H4 (cell line): ENCODE measurements around the gene BCAS4. TPM values are rescaled to one million over a fixed set of nuclear protein-coding genes. Genes with fewer than 3 reads are reported as not detected.
"Not testable (repeated sequence)": the region's sequence is repeated elsewhere in the genome, so short reads cannot be mapped to it uniquely, and the experiment has no call there.

Experiments used
- DNase-seq: peaks from one replicate; pipeline ENCODE4 v3.0.0-alpha.2; 2015; ENCODE audit warnings: low spot score
- total RNA-seq: library from RNA; depleted of rRNA; stranded (reverse); fragments of >200 nt; shearing (Covaris generic); gene quantifications from 2 replicates; pipeline ENCODE4 v1.2.3, GENCODE V29; 2014

The BCAS4 gene
- total RNA-seq, 1 experiment from 2014 or later: 11.1 TPM

DNA sequence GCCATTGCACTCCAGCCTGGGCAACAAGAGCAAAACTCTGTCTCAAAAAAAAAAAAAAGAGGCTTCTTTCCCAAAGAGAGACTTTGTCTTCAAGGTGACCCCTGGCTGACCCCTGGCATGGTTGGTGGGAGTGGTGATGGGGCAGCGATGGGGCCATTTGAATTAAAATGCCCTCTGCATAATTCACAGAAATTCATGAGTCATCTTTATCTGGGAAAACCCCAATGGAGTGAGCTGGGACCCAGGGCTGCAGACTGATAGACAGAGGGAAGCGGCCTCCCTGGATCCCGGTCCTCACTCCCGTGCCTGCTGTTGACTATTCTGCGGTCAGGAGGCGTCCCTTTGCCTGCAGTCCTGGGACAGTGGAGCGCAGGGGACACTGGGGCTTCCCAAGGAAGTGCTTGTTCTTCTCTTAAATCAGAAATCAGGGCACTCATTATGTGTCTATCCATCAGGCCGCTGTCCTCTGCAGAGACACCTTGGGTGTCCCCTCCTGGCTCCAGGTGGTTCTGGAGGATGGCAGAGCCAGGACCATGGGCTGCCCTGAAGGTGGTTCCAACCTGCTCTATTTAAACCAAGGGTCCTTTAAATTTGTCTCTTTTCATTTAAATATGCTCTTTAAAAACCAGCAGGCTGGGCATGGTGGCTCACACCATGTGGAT, 23.3 kb upstream of the BCAS4 start:
- not testable (repeated sequence) for DNase-seq

DNA sequence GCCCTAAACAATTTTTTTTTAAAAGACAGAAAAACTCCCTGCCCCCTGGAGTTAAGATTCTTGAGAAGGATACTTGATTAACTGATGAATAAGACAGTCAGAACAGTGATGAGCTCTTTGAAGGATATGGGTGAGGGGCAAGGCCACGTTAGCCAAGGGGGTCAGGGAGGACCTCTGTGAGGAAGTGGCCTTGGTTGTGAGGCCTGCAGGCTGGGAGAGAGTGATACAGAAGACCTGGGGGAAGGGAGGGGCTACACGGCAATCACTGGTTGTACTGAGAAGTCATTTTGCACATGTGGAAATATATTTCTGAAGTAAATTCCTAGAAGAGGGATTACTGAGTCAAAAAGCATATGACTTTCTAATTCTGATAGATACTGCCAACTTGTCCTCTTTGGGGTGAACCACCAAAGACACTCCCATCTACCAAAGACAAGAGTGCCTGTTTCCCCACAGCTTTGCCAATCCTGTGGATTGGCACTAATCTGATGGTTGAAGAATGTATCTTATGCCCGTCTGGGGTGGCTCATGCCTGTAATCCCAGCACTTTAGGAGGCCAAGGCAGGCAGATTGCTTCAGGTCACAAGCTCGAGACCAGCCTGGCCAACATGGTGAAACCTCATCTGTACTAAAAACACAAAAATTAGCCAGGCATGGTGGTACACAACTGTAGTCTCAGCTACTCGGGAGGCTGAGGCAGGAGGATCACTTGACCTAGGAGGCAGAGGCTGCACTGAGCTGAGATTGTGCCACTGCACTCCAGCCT, 22.3 kb upstream of the BCAS4 start:
- DNase-seq: no peak

DNA sequence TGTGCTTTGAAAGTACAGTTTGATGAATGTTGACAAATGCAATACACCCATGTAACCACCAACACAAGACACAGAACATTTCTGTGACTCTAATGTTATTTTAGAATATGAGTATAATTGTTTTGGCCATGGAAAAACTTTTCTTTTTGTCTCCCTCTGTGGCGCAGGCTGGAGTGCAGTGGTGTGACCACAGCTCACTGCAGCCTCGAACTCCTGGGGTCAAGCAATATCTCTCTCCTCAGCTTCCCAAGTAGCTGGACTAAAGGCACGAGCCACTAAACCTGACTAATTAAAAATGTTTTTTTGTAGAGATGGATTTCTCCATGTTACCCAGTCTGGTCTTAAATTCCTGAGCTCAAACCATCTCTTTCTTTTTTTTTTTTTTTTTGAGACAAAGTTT, 20.3 kb upstream of the BCAS4 start:
- DNase-seq: no peak

DNA sequence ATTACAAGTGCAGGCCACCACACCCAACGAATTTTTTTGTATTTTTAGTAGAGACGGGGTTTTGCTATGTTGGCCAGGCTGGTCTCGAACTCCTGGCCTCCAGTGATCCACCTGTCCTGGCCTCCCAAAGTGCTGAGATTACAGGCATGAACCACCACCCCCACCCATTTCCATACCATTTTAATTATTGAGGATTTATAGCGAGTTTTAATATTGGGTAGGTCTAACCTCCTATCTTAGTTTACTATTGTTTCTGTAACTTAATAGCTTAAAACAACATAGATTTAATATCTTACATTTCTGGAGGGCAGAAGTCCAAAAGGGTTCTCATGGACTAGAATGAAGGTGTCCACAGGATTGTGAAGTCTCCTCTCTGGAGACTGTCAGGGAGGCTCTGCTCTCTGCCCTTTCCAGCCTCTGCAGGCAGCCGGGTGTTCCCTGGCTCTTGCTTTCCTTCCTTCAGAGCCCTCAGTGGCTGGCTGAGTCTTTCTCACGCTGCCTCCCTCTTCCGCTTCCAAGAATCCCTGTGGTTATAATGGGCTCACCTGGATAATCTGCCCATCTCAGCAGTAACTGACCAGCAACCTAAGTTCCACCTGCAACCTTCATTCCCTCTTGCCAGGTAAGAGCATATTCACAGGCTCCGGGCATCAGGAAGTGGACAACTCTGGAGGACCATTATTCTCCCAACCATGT, 18.6 kb upstream of the BCAS4 start:
- DNase-seq: no peak

DNA sequence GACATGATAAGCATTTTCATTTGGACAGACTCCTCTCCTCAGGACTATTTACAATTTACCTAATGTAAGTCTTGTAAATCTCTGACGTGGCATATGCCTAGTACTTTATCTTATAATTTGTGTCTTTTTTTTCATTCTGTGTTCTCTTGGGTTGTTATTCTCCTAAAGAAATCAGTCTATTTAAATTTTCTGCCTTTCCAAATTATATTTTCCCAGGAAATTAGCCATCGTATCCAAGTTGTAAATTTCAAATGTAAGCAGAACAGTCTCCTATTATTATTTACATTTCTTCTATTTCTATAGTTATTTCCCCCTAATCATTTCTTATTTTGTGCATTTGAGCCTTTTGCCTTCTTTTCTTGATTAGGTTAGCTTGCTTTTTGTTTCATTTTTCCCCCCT, 17.5 kb upstream of the BCAS4 start:
- no peak for DNase-seq

DNA sequence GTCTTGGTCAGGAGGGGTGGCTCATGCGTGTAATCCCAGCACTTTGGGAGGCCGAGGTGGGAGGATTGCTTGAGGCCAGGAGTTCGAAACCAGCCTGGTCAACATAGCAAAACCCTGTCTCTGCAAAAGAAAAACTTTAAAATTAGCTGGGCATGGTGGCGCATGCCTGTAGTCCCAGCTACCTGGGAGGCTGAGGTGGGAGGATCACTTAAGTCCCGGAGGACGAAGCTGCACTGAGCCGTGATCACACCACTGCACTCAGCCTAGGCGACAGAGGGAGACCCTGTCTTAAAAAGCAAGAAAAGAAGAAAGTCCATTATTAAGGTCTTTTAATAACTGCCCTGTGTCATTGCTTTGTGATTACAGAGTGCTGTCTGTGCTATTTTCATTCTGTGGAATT, 15.9 kb upstream of the BCAS4 start:
- not testable (repeated sequence) for DNase-seq

DNA sequence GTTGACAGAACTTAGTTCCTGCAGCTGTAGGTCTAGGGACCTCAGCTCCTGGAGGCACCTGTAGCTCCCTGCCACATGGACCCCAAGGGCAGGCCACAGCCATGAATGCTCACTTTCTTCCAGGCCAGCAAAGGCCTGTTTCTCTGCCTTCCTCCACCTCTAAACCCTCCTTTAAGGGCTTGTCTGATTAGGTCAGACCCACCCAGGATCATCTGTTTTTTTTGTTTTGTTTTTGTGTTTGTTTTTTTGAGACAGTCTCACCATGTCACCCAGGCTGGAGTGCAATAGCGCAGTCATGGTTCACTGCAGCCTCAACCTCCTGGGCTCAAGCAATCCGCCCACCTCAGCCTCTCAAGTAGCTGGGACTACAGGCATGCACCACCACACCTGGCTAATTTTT, 11.5 kb upstream of the BCAS4 start:
- no peak for DNase-seq

DNA sequence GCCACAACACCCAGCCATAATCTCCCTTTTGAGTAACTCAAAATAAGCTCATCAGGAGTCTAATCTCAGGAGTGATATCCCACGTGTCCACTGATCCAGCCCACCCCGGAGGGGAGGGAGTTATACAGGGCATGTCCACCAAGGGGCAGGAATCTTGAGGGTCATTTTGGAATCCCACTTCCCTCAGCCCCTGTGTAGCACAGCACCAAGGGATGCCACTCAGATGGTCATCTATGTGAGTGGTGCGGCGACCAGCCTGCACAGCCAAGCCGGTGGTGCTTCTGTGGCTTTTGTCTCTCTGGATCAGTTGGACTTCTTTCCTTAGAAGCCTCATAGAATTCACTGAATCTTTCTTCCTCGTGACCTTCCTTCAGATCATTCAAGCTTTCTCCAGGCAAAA, 11.0 kb upstream of the BCAS4 start:
- no peak for DNase-seq

DNA sequence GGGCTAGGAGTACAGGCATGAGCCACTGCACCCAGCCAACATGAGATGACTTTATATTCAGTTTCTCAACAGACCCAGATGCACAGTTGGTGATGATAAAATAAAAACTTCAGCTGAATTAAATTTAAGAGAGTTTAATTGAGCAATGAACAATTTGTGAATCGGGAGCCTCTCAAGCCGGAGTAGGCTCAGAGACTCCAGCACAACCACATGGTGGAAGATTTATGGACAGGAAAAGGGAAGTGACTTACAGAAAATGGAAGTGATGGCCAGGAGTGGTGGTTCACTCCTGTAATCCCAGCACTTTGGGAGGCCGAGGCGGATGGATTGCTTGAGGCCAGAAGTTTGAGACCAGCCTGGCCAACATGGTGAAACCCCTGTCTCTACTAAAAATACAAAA, 10.4 kb upstream of the BCAS4 start:
- DNase-seq: no peak

DNA sequence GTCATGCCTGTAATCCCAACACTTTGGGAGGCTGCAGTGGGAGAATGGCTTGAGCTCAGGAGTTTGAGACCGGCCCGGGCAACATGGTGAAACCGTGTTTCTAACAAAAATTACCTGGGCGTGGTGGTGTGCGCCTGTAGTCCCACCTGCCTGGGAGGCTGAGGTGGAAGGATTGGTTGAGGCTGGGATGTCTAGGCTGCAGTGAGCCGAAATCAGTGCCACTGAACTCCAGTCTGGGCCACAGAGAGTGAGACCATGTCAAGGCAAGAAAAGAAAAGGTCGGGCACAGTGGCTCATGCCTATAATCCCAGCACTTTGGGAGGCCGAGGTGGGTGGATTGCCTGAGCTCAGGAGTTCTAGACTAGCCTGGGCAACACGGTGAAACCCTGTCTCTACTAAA, 8.2 kb upstream of the BCAS4 start:
- no peak for DNase-seq

DNA sequence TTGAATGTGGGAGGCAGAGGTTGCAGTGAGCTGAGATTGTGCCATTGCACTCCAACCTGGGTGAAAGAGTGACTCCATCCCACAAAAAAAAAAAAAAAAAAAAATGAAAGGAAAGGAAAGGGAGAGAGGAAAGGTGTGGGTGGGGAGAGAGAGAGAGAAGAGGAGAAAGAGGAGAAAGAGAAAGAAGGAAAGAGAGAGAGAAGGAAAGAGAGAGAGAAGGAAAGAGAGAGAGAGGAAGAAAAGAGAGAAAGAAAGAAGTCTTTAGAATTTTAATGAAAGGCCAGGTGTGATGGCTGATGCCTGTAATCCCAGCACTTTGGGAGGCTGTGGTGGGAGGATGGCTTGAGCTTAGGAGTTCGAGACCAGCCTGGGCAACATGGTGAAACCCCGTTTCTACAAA, 7.7 kb upstream of the BCAS4 start:
- DNase-seq: no peak

DNA sequence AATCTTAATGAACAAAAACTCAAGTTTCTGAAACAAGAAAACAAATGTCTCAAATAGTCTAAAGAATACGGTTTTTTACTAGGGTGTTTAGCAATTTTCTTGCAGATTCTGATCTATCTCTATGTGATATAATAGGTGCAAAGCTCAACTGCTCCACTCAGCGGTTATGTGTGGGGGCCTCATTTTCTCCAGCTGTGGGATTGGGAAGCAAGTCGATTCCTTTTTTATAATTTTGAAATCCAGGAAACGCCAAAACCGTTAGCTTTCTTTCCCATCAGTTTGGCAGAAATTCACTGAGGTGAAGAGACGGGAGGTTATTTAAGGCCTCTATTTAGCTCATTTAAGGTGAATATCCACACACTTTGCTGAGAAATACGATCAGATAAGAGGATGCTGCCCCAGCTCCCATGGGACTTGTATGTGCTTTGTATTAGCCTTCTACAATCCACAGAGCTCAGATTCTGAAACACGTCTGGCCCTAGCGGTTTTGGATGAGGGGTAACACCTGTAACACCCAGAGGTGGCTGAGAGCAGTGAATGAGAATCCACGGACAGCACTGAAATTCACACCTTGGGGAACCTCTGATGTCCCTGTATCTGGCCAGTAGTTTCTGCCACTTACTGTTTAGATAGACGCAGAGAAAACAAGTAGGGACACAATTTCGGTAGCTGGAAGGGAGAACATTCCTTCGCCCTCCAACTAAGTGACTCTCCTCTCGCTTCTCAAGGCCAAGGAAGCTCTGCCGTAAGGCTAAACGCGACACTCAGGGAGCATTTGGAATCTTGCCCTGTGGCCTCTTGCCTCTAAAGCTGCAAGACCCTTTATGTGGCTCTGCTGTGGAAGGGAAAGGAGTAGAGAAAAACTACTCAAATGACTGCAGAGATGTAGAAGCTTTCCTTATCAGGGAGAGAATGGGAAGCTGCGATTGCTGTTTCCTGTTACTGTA, 6.5 kb upstream of the BCAS4 start:
- peak; percentile 60 for DNase-seq

DNA sequence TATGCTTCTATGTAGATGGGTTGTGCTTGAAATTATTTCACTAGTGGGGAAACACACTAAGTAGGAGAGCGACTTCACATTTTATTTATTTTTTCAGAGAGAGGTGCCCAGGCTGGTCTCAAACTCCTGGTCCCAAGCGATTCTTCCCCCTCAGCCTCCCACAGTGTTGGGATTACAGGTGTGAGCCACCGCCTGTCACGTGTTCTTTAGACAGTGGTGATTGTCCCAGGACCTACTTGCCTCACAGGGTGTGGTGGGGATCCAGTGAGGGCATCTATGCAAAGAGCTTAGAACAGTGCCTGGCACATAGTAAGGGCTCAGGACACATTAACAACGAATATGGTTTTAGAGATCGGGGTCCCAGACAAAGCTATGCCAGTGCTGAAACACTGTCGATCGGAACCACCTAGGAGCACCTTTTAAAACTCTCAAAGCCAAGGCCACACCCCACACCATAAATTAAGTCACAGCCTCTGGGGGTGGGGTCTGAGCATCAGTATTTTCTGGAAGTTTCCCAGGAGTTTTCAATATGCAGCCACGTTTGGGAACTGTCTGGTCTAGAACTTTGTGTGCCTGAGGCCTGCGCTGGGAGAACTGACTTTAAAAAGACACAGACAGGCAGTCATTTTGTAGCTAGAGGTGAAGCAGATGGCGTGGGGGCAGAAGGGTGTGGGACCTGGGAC, 4.8 kb upstream of the BCAS4 start:
- DNase-seq: no peak

DNA sequence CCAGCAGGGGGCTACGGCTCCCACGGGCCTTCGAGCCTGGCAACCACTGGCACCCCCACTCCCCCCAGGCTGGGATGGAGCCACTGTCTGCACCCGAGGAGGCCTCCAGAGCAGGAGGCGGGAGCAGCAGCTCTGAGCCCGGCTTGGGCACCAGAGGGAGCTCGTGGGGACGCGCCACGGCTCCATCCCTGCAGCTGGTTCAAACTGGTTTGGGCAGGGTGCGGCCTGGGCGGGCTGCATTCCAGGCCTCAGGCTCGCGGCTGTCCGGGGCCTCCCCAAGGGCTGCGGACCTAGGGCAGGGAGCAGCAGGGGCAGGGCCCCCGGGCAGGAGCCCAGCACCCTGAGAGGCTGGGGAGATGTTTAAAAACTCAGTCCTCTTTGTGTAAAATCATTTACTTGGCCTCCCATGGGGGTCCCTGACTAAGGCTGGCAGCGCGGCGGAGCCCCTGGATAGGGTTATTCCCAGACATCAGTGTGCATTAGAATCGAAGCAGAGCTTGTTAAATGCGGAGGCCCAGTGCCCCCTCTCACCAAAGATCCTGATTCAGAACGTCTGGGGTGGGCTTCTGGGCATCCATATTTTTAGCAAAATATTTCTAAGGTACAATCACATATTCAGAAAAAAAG, 4.1 kb upstream of the BCAS4 start:
- peak; percentile 89 for DNase-seq

DNA sequence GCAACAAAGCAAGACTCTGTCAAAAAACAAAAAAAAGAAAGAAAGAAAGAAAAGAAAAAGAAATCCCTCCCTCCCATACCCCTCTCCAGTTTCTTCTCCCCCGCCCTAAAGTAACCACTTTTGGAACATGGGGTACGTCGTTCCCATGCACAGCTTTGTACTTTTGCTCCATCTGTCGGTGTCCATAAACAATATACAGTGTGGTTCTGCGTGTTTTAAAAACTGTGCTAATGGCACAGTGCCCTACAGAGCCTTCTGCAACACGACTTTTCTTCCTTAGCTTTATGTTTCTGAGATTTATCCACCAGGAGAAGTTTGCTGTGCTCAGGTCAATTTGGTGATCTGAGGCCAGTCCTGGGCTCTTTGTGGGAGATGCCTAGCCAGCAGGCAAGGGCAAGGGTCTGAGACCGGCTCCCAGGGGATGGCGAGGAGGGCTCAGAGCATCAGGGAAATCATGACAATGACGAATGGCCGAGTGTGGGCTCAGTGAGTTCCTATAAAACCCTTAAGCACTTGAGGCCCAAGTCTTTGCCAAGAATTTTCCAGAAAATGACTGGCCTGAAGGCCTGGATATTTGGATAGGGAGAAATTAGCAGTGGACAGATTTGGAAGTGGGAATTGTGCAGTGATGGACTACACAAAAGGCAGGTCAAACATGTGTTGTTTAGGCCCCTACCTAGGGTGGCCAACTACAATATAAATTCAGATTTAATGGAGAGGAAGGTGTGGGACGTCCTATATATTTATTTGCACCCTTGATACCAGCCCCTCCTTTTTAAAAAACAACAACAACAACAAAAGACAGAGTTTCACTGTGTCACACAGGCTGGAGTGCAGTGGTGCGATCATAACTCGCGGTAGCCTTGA, 1.9 kb upstream of the BCAS4 start:
- no peak for DNase-seq

DNA sequence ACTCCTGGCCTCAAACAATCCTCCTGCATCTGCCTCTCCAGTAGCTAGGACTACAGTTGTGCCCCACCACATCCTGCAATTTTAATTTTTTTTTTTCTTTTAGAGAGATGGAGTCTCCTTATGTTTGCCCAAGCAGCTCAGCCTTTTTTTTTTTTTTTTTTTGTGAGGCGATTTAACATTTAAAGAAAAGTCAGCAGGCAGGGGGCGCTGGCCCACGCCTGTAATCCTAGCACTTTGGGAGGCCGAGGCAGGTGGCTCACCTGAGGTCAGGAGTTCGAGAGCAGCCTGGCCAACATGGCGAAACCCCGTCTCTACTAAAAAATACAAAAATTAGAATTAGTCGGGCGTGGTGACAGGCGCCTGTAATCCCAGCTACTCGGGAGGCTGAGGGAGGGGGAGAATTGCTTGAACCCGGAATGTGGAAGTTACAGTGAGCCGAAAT, 1.3 kb upstream of the BCAS4 start:
- not testable (repeated sequence) for DNase-seq

DNA sequence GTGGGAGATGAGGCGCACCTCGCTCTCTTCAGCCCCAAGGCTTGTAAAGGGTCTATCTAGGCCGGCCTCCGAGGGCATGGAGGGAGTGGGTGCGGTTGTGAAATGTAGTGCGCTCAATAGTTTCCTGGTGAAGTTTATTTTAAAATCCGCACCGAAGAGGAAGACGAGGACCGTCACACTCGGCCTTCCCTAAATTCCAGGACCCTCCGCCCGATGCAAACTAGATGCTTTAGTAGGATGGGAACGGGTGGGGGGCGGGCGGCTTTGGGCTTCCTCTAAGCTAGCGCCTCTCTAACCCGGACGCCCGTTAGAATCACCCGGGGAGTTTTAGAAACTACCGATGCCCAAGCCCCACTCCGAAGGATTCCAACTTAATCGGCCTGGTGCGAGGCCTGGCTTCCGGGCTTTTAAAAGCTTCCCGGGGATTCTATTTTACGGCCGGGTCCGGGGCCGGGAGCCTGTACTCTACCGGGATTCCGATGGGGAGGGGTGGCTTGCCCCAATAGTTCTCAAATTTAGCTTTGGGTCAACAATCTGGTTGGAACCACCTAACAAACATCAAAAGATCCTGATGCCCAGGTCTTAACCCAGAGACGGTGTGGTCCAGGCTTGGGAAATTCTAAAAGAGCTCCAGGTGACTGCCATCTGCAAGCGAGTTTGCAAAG, 548 bp upstream of the BCAS4 start:
- DNase-seq: no peak

DNA sequence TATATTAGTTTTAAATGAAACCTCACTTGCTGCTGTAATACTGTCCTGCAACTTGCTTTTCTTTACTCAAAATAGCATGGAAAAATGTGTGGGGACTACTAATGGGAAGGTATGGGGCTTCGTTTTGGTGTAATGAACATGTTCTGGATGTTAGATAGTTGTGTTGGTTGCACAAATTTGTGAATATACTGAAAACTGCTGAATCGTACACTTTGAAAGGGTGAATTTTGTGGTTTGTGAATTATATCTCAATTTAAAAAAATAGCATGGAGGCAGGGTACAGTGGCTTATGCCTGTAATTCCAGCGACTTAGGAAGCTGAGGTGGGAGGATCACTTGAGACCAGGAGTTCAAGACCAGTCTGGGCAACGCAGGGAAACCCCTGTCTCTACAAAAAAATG, 2.3 kb downstream of the BCAS4 start:
- no peak for DNase-seq

DNA sequence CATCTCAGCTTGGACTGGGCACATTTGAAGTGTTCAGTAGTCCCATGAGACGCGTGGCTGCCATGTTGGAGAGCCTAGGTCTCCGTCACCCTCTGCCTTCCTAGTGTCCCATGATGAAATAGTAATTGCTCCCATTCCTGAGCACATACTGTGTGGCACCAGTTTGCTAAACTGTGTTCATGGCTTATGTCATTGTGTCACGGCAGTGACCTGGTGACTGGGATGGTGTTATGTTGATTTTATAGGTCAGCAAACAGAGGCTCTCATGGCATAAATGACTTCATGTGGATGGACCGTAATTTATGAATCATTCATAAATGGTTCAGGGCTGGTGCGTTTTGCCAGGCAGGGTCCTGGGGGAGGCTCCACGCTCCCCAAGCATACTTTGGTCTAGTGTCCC, 3.8 kb downstream of the BCAS4 start:
- no peak for DNase-seq
